ENCODE measurements around the gene ADAM19. TPM values are rescaled to one million over a fixed set of nuclear protein-coding genes. Genes with fewer than 3 reads are reported as not detected.

Gene ADAM19
- total RNA-seq, 1 experiment from 2014 or later: 4.9 TPM

DNA sequence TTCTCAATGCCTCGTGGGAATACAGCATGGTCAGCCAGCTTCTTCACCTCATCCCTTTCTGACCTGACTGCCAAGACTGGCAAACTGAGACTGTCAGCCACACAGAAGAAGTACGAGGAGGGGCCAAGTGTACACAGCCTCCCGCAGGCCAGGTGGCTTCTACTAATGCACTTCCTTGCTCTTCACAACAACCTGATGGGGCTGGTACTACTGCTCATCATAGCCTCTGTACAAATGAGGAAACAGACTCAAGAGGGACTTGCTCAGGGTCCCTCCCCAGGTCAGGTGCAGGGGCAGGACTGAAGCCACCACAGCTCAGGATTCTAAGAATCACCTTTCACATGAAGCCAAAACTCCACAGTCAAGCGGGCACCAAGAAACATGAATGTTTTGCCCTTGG is 94.3 kb downstream of the ADAM19 start:
- no peaks in the 10 kb centered on the region for H3K9me2 ChIP-seq (replicated peaks; ENCODE audit: insufficient read depth, low read length)
- H3K9ac ChIP-seq (ENCODE audit: low read length): no peak overlapping the region
- no peaks in the 10 kb centered on the region for H3K79me2 ChIP-seq (ENCODE audit: low read length)
- no peaks in the 10 kb centered on the region for H3K36me3 ChIP-seq (ENCODE audit: insufficient read depth, low read length)
- no peak overlapping the region for H2AFZ ChIP-seq (ENCODE audit: low read length)
- no peak overlapping the region for H3K27ac ChIP-seq (ENCODE audit: low read length)
- DNase-seq: no peak
- no peak overlapping the region for H3K4me3 ChIP-seq (ENCODE audit: low read length)
- H3K4me1 ChIP-seq (ENCODE audit: low read length): peaks cover 21% of the 10 kb centered on the region
- no peaks in the 10 kb centered on the region for H3K27me3 ChIP-seq (ENCODE audit: low read length)
- no peaks in the 10 kb centered on the region for H3K9me3 ChIP-seq (ENCODE audit: low read length)
- no peak overlapping the region for H3K4me2 ChIP-seq (ENCODE audit: low read depth, low read length, poor library complexity, severe bottlenecking)
- H4K20me1 ChIP-seq (ENCODE audit: insufficient read depth, low read depth, low read length): no peaks in the 10 kb centered on the region

GRCh38 chr5:157479612-157480510 is 95.7 kb downstream of the ADAM19 start:
- no peak overlapping the region for H3K9ac ChIP-seq (ENCODE audit: low read length)
- H3K4me1 ChIP-seq (ENCODE audit: low read length): peaks cover 7% of the 10 kb centered on the region
- H3K79me2 ChIP-seq (ENCODE audit: low read length): no peaks in the 10 kb centered on the region
- H3K27ac ChIP-seq (ENCODE audit: low read length): no peak overlapping the region
- no peaks in the 10 kb centered on the region for H3K9me3 ChIP-seq (ENCODE audit: low read length)
- H3K4me2 ChIP-seq (ENCODE audit: low read depth, low read length, poor library complexity, severe bottlenecking): no peak overlapping the region
- H4K20me1 ChIP-seq (ENCODE audit: insufficient read depth, low read depth, low read length): no peaks in the 10 kb centered on the region
- no peaks in the 10 kb centered on the region for H3K36me3 ChIP-seq (ENCODE audit: insufficient read depth, low read length)
- no peaks in the 10 kb centered on the region for H3K27me3 ChIP-seq (ENCODE audit: low read length)
- no peak overlapping the region for H2AFZ ChIP-seq (ENCODE audit: low read length)
- no peaks in the 10 kb centered on the region for H3K9me2 ChIP-seq (replicated peaks; ENCODE audit: insufficient read depth, low read length)
- H3K4me3 ChIP-seq (ENCODE audit: low read length): no peak overlapping the region
- DNase-seq: no peak

DNA sequence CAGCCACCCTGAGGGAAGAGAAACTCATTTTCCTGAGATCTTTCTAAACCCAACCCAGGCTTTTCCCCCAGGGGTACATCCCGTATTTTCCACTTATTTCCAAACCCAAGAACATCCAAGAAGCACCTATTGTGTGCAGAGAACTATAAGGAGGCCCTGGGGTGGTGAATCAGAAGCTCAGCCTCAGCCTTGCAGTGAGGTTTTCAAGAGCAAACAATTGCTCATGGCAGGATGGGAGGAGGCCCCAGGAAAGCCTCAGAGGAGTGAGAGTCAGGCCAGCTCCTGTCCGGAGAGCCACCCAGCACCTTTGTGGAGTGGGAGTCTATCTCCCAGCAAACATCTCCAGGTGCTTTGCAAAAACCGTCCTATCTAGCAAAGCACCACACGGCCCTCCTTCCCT is 96.4 kb downstream of the ADAM19 start:
- Histone ChIP-seq H4K20me1 (ENCODE audit: insufficient read depth, low read depth, low read length) (no peaks in the 10 kb centered on the region), H3K9me2 (replicated peaks; ENCODE audit: insufficient read depth, low read length) (no peaks in the 10 kb centered on the region), H3K4me3 (ENCODE audit: low read length) (no peak overlapping the region), H3K36me3 (ENCODE audit: insufficient read depth, low read length) (no peaks in the 10 kb centered on the region), H3K27ac (ENCODE audit: low read length) (no peak overlapping the region), H3K4me1 (ENCODE audit: low read length) (no peaks in the 10 kb centered on the region; the same call in 1 of the 2 replicates), H3K9ac (ENCODE audit: low read length) (no peak overlapping the region), H3K79me2 (ENCODE audit: low read length) (no peaks in the 10 kb centered on the region), H2AFZ (ENCODE audit: low read length) (no peak overlapping the region), H3K9me3 (ENCODE audit: low read length) (no peaks in the 10 kb centered on the region), H3K27me3 (ENCODE audit: low read length) (no peaks in the 10 kb centered on the region), H3K4me2 (ENCODE audit: low read depth, low read length, poor library complexity, severe bottlenecking) (no peak overlapping the region)
- no peak for DNase-seq

DNA sequence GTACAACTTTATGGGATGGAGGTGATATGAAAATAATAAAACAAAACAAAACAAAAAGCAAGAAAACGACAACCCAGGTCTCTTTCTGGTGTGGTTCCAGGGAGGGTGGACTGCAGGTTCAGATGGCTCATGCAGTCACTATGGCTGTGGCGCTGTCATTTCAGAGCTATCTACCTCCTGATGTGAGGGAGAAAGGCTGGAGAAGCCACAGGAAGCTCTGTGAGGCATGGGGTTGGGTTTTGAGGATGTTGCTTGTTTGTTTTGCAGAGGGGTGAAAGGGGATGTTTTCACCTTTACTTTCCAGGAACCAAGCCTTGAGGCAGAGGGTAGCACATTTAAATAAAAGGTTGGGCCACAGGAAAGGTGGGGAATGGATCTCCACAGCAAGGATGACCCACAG is 96.8 kb downstream of the ADAM19 start:
- H3K4me1 ChIP-seq (ENCODE audit: low read length): no peaks in the 10 kb centered on the region
- H3K36me3 ChIP-seq (ENCODE audit: insufficient read depth, low read length): no peaks in the 10 kb centered on the region
- no peaks in the 10 kb centered on the region for H3K79me2 ChIP-seq (ENCODE audit: low read length)
- no peak overlapping the region for H3K27ac ChIP-seq (ENCODE audit: low read length)
- no peaks in the 10 kb centered on the region for H4K20me1 ChIP-seq (ENCODE audit: insufficient read depth, low read depth, low read length)
- H3K9ac ChIP-seq (ENCODE audit: low read length): no peak overlapping the region
- no peak for DNase-seq
- H3K27me3 ChIP-seq (ENCODE audit: low read length): no peaks in the 10 kb centered on the region
- no peak overlapping the region for H2AFZ ChIP-seq (ENCODE audit: low read length)
- H3K4me2 ChIP-seq (ENCODE audit: low read depth, low read length, poor library complexity, severe bottlenecking): no peak overlapping the region
- no peak overlapping the region for H3K4me3 ChIP-seq (ENCODE audit: low read length)
- no peaks in the 10 kb centered on the region for H3K9me3 ChIP-seq (ENCODE audit: low read length)
- no peaks in the 10 kb centered on the region for H3K9me2 ChIP-seq (replicated peaks; ENCODE audit: insufficient read depth, low read length)

GRCh38 chr5:157477814-157478494 is 97.6 kb downstream of the ADAM19 start:
- H3K4me2 ChIP-seq (ENCODE audit: low read depth, low read length, poor library complexity, severe bottlenecking): no peak overlapping the region

GRCh38 chr5:157476702-157477408 is 98.7 kb downstream of the ADAM19 start:
- Histone ChIP-seq H3K36me3 (ENCODE audit: insufficient read depth, low read length) (no peaks in the 10 kb centered on the region), H3K4me2 (ENCODE audit: low read depth, low read length, poor library complexity, severe bottlenecking) (no peak overlapping the region), H3K9ac (ENCODE audit: low read length) (no peak overlapping the region), H3K9me2 (replicated peaks; ENCODE audit: insufficient read depth, low read length) (no peaks in the 10 kb centered on the region), H3K27ac (ENCODE audit: low read length) (no peak overlapping the region), H4K20me1 (ENCODE audit: insufficient read depth, low read depth, low read length) (no peaks in the 10 kb centered on the region), H3K27me3 (ENCODE audit: low read length) (no peaks in the 10 kb centered on the region), H3K4me3 (ENCODE audit: low read length) (no peak overlapping the region), H3K4me1 (ENCODE audit: low read length) (no peaks in the 10 kb centered on the region), H3K79me2 (ENCODE audit: low read length) (no peaks in the 10 kb centered on the region), H2AFZ (ENCODE audit: low read length) (no peak overlapping the region), H3K9me3 (ENCODE audit: low read length) (no peaks in the 10 kb centered on the region)
- peak; percentile 85 for DNase-seq

More at GRCh38 chr5:157477814-157478494, 97.6 kb downstream of the ADAM19 start:
- no peaks in the 10 kb centered on the region for H3K27me3 ChIP-seq (ENCODE audit: low read length)
- H3K4me3 ChIP-seq (ENCODE audit: low read length): no peak overlapping the region
- no peak overlapping the region for H3K27ac ChIP-seq (ENCODE audit: low read length)
- H3K36me3 ChIP-seq (ENCODE audit: insufficient read depth, low read length): no peaks in the 10 kb centered on the region
- no peaks in the 10 kb centered on the region for H3K9me2 ChIP-seq (replicated peaks; ENCODE audit: insufficient read depth, low read length)
- H4K20me1 ChIP-seq (ENCODE audit: insufficient read depth, low read depth, low read length): no peaks in the 10 kb centered on the region
- H3K9me3 ChIP-seq (ENCODE audit: low read length): no peaks in the 10 kb centered on the region
- H3K79me2 ChIP-seq (ENCODE audit: low read length): no peaks in the 10 kb centered on the region
- H3K4me1 ChIP-seq (ENCODE audit: low read length): no peaks in the 10 kb centered on the region
- H2AFZ ChIP-seq (ENCODE audit: low read length): no peak overlapping the region
- DNase-seq: no peak
- H3K9ac ChIP-seq (ENCODE audit: low read length): no peak overlapping the region

- Histone ChIP-seq H3K36me3 (ENCODE audit: insufficient read depth, low read length) (no peaks in the 10 kb centered on the region), H3K9me2 (replicated peaks; ENCODE audit: insufficient read depth, low read length) (no peaks in the 10 kb centered on the region), H3K27me3 (ENCODE audit: low read length) (no peaks in the 10 kb centered on the region), H3K9me3 (ENCODE audit: low read length) (no peaks in the 10 kb centered on the region), H4K20me1 (ENCODE audit: insufficient read depth, low read depth, low read length) (no peaks in the 10 kb centered on the region), H3K4me1 (ENCODE audit: low read length) (no peaks in the 10 kb centered on the region), H3K27ac (ENCODE audit: low read length) (no peak overlapping the region), H3K9ac (ENCODE audit: low read length) (no peak overlapping the region), H3K4me3 (ENCODE audit: low read length) (no peak overlapping the region), H3K79me2 (ENCODE audit: low read length) (no peaks in the 10 kb centered on the region), H3K4me2 (ENCODE audit: low read depth, low read length, poor library complexity, severe bottlenecking) (no peak overlapping the region), H2AFZ (ENCODE audit: low read length) (no peak overlapping the region)
- no peak for DNase-seq
Observed at GRCh38 chr5:157475432-157475831, 100.1 kb downstream of the ADAM19 start.

Measured in Karpas-422 (cell line).